Chondrocyte (in vitro differentiated cells): ENCODE data around the gene CYP27C1. TPM values are rescaled to one million over a fixed set of nuclear protein-coding genes. Genes with fewer than 3 reads are reported as not detected.
A peak's percentile ranks its signal among the peaks of the same experiment; 100 is the strongest.

Experiments
- DNase-seq: peaks from one replicate; pipeline ENCODE4 v3.0.0; 2021; ENCODE audit warnings: mixed read lengths, low spot score
- H3K27ac Mint-ChIP-seq: one replicate; pipeline ENCODE4 v1.8.0; 2021; ENCODE audit warnings: mild to moderate bottlenecking, moderate library complexity, mixed read lengths; ENCODE audit not compliant: unreplicated experiment
- H3K27me3 Mint-ChIP-seq: 2 replicates; pipeline ENCODE4 v1.8.0; 2021; ENCODE audit warnings: low read depth, mixed read lengths
- H3K36me3 Mint-ChIP-seq: 2 replicates; pipeline ENCODE4 v1.8.0; 2021; ENCODE audit warnings: low read depth, mixed read lengths
- H3K4me1 Mint-ChIP-seq: 2 replicates; pipeline ENCODE4 v1.8.0; 2021; ENCODE audit warnings: low read depth, mild to moderate bottlenecking, mixed read lengths
- H3K4me3 Mint-ChIP-seq: one replicate; pipeline ENCODE4 v1.8.0; 2021; ENCODE audit warnings: mild to moderate bottlenecking, moderate library complexity, mixed read lengths; ENCODE audit not compliant: unreplicated experiment
- H3K9me3 Mint-ChIP-seq: 2 replicates; pipeline ENCODE4 v1.8.0; 2021; ENCODE audit warnings: low read depth, mixed read lengths
- CTCF ChIP-seq: fragments of 200-600 bp; sonication (generic); IDR thresholded peaks from 2 replicates; pipeline ENCODE4 v1.5.0; 2021; ENCODE audit warnings: antibody characterized with exemption, mild to moderate bottlenecking, moderate library complexity
- long read RNA-seq: library from polyadenylated mRNA; stranded (forward); transcript quantifications from one replicate; pipeline ENCODE4 v2.0.0, GENCODE V29; 2021
- total RNA-seq: library from RNA; stranded (reverse); gene quantifications from 3 replicates; pipeline ENCODE4 v1.2.1, GENCODE V29; 2021

Gene CYP27C1, protein sequence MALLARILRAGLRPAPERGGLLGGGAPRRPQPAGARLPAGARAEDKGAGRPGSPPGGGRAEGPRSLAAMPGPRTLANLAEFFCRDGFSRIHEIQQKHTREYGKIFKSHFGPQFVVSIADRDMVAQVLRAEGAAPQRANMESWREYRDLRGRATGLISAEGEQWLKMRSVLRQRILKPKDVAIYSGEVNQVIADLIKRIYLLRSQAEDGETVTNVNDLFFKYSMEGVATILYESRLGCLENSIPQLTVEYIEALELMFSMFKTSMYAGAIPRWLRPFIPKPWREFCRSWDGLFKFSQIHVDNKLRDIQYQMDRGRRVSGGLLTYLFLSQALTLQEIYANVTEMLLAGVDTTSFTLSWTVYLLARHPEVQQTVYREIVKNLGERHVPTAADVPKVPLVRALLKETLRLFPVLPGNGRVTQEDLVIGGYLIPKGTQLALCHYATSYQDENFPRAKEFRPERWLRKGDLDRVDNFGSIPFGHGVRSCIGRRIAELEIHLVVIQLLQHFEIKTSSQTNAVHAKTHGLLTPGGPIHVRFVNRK
- total RNA-seq = 11.7 to 17.2 TPM (median 13.4 TPM) in 3 replicates
- long read RNA-seq, partial matches to known transcripts = 4 of 39 reads
- long read RNA-seq, other reads (novel, unspliced or antisense) = 34 of 39 reads

GRCh38 chr2:127220102-127220767, at the start of gene CYP27C1:
Gene CYP27C1, minus strand, starts transcription at chr2:127220299. Its CDS starts 29 bp downstream, at chr2:127220270.
- TF ChIP-seq CTCF = no peak
- peak within 1 kb of the TSS; percentile 98 for H3K27ac Mint-ChIP-seq

DNA sequence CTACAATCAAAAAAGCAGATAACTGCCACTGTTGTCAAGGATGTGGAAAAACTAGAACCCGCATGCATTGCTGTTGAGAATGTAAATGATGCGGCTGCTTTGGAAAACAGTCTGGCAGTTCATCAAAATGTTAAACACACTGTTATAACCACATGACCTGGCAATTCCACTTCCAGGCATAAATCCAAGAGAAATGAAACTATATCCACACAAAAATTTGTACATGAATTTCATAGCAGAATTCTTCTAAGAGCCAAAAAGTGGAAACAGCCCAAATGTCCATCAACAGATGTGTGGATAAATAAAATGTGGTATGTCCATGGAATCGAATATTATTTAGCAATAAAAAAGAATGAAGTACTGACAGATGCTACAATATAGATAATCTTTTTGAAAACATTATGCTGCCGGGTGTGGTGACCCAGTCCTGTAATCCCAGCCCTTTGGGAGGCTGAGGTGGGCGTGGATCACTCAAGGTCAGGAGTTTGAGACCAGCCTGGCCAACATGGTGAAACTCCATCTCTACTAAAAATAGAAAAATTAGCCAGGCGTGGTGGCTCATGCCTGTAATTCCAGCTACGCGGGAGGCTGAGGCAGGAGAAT, 41.8 kb upstream of the CYP27C1 start:
- no peak for DNase-seq
- peaks cover 8% of the 10 kb centered on the region for H3K4me1 Mint-ChIP-seq
- peak overlapping the region; percentile 45 for H3K27ac Mint-ChIP-seq
- H3K27me3 Mint-ChIP-seq = no peaks in the 10 kb centered on the region
- H3K36me3 Mint-ChIP-seq = peaks cover 54% of the 10 kb centered on the region
- H3K9me3 Mint-ChIP-seq = peaks cover 29% of the 10 kb centered on the region
- H3K4me3 Mint-ChIP-seq = no peak overlapping the region
- TF ChIP-seq CTCF = no peak

More at GRCh38 chr2:127220102-127220767, at the start of gene CYP27C1:
- Mint-ChIP-seq H3K4me1 (peaks cover 52% of the 10 kb centered on the region), H3K36me3 (no peaks in the 10 kb centered on the region), H3K9me3 (peaks cover 2% of the 10 kb centered on the region), H3K4me3 (peak within 1 kb of the TSS; percentile 93), H3K27me3 (no peaks in the 10 kb centered on the region)
- DNase-seq = no peak

GRCh38 chr2:127259355-127259754, 39.3 kb upstream of the CYP27C1 start:
- Mint-ChIP-seq H3K27me3 (no peaks in the 10 kb centered on the region), H3K4me3 (no peak overlapping the region), H3K27ac (no peak overlapping the region), H3K36me3 (peaks cover 45% of the 10 kb centered on the region), H3K4me1 (peaks cover 20% of the 10 kb centered on the region), H3K9me3 (peaks cover 19% of the 10 kb centered on the region)
- DNase-seq = no peak
- TF ChIP-seq CTCF = no peak

DNA sequence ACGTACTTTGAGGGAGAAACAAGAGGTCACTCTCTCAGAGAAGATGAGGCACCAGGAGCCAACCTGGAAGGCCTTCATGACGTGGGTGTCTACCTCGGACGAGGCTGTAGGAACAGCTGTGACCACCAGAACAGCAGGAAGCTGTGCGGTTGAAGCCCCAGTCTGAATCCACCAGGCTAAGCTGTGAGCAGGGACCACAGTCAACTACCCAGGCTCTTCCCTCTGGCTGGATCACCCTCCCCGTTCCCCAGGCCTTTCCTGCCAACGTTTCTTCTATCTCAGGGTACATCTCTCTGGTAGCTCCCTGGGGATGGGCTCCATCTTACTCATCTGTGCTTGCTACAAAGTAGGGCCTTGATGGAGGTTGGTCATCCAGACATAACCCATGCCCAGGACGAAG, 36.8 kb upstream of the CYP27C1 start:
- Mint-ChIP-seq H3K27me3 (no peaks in the 10 kb centered on the region), H3K4me3 (no peak overlapping the region), H3K27ac (no peak overlapping the region), H3K36me3 (peaks cover 35% of the 10 kb centered on the region), H3K4me1 (peaks cover 19% of the 10 kb centered on the region), H3K9me3 (peaks cover 4% of the 10 kb centered on the region)
- no peak for TF ChIP-seq CTCF
- DNase-seq = no peak

GRCh38 chr2:127256381-127256780, 36.3 kb upstream of the CYP27C1 start:
- Mint-ChIP-seq H3K27ac (no peak overlapping the region), H3K4me1 (peaks cover 17% of the 10 kb centered on the region), H3K4me3 (no peak overlapping the region), H3K36me3 (peaks cover 30% of the 10 kb centered on the region), H3K9me3 (no peaks in the 10 kb centered on the region), H3K27me3 (no peaks in the 10 kb centered on the region)
- no peak for TF ChIP-seq CTCF
- no peak for DNase-seq
